Measurements from ENCODE around the gene EXOC6B.

EXOC6B gene

DNA sequence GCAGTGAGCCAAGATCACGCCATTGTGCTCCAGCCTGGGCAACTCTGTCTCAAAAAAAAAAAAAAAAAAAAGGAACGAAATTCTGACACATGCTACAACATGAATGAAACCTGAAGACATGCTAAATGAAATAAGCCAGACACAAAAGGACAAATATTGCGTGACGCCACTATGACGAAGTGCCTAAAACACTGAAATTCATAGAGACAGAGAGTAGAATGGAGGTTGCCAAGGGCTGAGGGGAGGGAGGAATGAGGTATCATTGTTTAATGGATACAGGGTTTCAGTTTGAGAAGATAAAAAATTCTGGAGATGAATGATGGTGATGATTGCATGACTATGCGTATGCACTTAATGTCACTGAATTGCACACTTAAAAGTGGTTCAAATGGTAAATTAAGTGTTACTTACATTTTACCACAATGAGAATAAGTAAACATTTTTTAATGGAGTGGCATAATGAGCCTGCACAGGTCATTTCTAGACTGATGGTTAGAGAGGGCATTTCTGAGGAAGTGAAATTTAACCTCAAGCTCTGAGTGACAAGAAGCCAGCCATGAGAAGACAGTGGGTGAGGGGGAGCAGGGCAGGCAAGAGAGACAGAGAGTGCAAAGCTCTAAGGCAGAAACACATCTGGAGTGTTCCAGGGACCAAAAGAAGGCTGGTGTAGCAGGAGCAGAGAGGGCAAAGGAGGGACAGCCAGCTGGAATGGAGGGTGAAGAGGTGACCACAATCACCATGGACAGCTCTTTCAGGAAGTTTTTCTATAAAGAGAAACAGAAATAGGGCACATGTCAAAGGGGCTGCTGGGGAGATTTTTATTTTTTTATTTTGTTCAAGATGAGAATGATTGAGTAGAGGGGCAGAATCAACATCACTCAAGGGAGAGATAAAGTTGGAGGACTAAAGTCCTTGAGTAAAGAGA is 20.6 kb upstream of the EXOC6B start:
- peak overlapping the region; percentile 87 for H3K4me2 ChIP-seq (ENCODE audit: low read length)
- TF ChIP-seq, protein P1, sequence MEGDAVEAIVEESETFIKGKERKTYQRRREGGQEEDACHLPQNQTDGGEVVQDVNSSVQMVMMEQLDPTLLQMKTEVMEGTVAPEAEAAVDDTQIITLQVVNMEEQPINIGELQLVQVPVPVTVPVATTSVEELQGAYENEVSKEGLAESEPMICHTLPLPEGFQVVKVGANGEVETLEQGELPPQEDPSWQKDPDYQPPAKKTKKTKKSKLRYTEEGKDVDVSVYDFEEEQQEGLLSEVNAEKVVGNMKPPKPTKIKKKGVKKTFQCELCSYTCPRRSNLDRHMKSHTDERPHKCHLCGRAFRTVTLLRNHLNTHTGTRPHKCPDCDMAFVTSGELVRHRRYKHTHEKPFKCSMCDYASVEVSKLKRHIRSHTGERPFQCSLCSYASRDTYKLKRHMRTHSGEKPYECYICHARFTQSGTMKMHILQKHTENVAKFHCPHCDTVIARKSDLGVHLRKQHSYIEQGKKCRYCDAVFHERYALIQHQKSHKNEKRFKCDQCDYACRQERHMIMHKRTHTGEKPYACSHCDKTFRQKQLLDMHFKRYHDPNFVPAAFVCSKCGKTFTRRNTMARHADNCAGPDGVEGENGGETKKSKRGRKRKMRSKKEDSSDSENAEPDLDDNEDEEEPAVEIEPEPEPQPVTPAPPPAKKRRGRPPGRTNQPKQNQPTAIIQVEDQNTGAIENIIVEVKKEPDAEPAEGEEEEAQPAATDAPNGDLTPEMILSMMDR (IDR thresholded peaks at IDR 0.05; ENCODE audit: low read depth, low read length), result no peak
- no peak for TF ChIP-seq EZH2phosphoT487 (IDR thresholded peaks at IDR 0.05; ENCODE audit: low read depth)

DNA sequence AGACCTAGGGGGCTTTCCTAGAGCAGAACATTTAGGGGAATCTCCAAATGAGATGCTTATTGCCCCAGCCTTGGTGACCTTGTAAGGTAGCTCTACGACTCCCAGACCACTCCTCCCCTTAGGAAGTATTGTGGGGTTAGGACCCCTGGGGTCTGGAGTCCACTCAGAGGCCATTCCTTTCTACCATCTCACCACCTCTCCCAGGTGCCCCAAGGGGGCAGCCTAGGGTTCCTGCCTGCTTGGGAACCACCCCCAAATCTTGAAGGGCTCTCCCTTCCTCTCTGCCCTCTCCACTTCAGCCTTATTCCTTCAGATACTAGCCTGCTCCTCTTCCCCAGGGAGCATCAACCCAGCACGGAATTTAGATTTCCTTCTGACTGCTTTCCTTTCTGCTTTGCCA is 17.5 kb upstream of the EXOC6B start:
- H3K79me2 ChIP-seq (ENCODE audit: low read length), result no peaks in the 10 kb centered on the region
- no peak overlapping the region for H2AFZ ChIP-seq (ENCODE audit: low read depth, low read length)
- H3K4me2 ChIP-seq (ENCODE audit: low read length), result no peak overlapping the region
- H3K36me3 ChIP-seq (replicated peaks; ENCODE audit: low read depth, low read length), result no peaks in the 10 kb centered on the region
- H3K4me3 ChIP-seq (ENCODE audit: low read length), result no peak overlapping the region
- no peaks in the 10 kb centered on the region for H4K20me1 ChIP-seq (ENCODE audit: insufficient read depth, low read length)
- H3K9ac ChIP-seq (ENCODE audit: low read length), result no peak overlapping the region
- H3K27ac ChIP-seq (ENCODE audit: low read length), result no peak overlapping the region
- TF ChIP-seq, protein P1 (IDR thresholded peaks at IDR 0.05; ENCODE audit: low read depth, low read length), result 0 out of 2 replicates have a peak, but pooled peaks have one; percentile 8
- no peak for TF ChIP-seq EZH2phosphoT487 (IDR thresholded peaks at IDR 0.05; ENCODE audit: low read depth)
- no peaks in the 10 kb centered on the region; the same call in 1 of the 2 replicates for H3K27me3 ChIP-seq (ENCODE audit: low read depth, low read length)
- no peaks in the 10 kb centered on the region for H3K9me3 ChIP-seq (ENCODE audit: insufficient read depth, low read length)
- peaks cover 21% of the 10 kb centered on the region for H3K4me1 ChIP-seq (ENCODE audit: low read length)

More for the DNA sequence above, 20.6 kb upstream of the EXOC6B start:
- Histone ChIP-seq H3K9me3 (ENCODE audit: insufficient read depth, low read length) (no peaks in the 10 kb centered on the region), H4K20me1 (ENCODE audit: insufficient read depth, low read length) (no peaks in the 10 kb centered on the region), H3K27ac (ENCODE audit: low read length) (0 out of 2 replicates have a peak overlapping the region, but pooled peaks have one; percentile 5), H3K4me1 (ENCODE audit: low read length) (peaks cover 21% of the 10 kb centered on the region), H2AFZ (ENCODE audit: low read depth, low read length) (peak overlapping the region; percentile 38; the same call in 1 of the 2 replicates), H3K27me3 (ENCODE audit: low read depth, low read length) (peaks cover 8% of the 10 kb centered on the region; the same call in 1 of the 2 replicates), H3K4me3 (ENCODE audit: low read length) (peak overlapping the region; percentile 72), H3K9ac (ENCODE audit: low read length) (peak overlapping the region; percentile 1; the same call in 1 of the 2 replicates), H3K36me3 (replicated peaks; ENCODE audit: low read depth, low read length) (no peaks in the 10 kb centered on the region), H3K79me2 (ENCODE audit: low read length) (no peaks in the 10 kb centered on the region)

GRCh38 chr2:72841462-72842125 is 15.8 kb upstream of the EXOC6B start:
- no peaks in the 10 kb centered on the region for H3K79me2 ChIP-seq (ENCODE audit: low read length)
- no peak overlapping the region for H2AFZ ChIP-seq (ENCODE audit: low read depth, low read length)
- no peaks in the 10 kb centered on the region for H3K27me3 ChIP-seq (ENCODE audit: low read depth, low read length)
- H3K4me3 ChIP-seq (ENCODE audit: low read length), result no peak overlapping the region
- H3K4me1 ChIP-seq (ENCODE audit: low read length), result peaks cover 9% of the 10 kb centered on the region
- H3K36me3 ChIP-seq (replicated peaks; ENCODE audit: low read depth, low read length), result no peaks in the 10 kb centered on the region
- TF ChIP-seq, protein P1 (IDR thresholded peaks at IDR 0.05; ENCODE audit: low read depth, low read length), result no peak
- no peak for TF ChIP-seq EZH2phosphoT487 (IDR thresholded peaks at IDR 0.05; ENCODE audit: low read depth)
- H4K20me1 ChIP-seq (ENCODE audit: insufficient read depth, low read length), result no peaks in the 10 kb centered on the region
- no peak overlapping the region for H3K4me2 ChIP-seq (ENCODE audit: low read length)
- no peaks in the 10 kb centered on the region for H3K9me3 ChIP-seq (ENCODE audit: insufficient read depth, low read length)
- H3K9ac ChIP-seq (ENCODE audit: low read length), result no peak overlapping the region
- no peak overlapping the region for H3K27ac ChIP-seq (ENCODE audit: low read length)

- no peak overlapping the region for H3K27ac ChIP-seq (ENCODE audit: low read length)
- H3K4me3 ChIP-seq (ENCODE audit: low read length), result no peak overlapping the region
- no peak for TF ChIP-seq EZH2phosphoT487 (IDR thresholded peaks at IDR 0.05; ENCODE audit: low read depth)
- TF ChIP-seq, protein P1 (IDR thresholded peaks at IDR 0.05; ENCODE audit: low read depth, low read length), result no peak
- no peak overlapping the region for H3K9ac ChIP-seq (ENCODE audit: low read length)
- no peak overlapping the region for H3K4me2 ChIP-seq (ENCODE audit: low read length)
- no peaks in the 10 kb centered on the region for H3K4me1 ChIP-seq (ENCODE audit: low read length)
- no peaks in the 10 kb centered on the region for H3K27me3 ChIP-seq (ENCODE audit: low read depth, low read length)
- no peaks in the 10 kb centered on the region for H3K9me3 ChIP-seq (ENCODE audit: insufficient read depth, low read length)
- no peak overlapping the region for H2AFZ ChIP-seq (ENCODE audit: low read depth, low read length)
- no peaks in the 10 kb centered on the region for H4K20me1 ChIP-seq (ENCODE audit: insufficient read depth, low read length)
- no peaks in the 10 kb centered on the region for H3K79me2 ChIP-seq (ENCODE audit: low read length)
- no peaks in the 10 kb centered on the region for H3K36me3 ChIP-seq (replicated peaks; ENCODE audit: low read depth, low read length)
Measured at GRCh38 chr2:72840066-72840465, 14.2 kb upstream of the EXOC6B start.
